Loucy (cell line): Measurements from ENCODE around the gene AFF1.
"Not testable (repeated sequence)": the region's sequence is repeated elsewhere in the genome, so short reads cannot be mapped to it uniquely, and the experiment has no call there.

ENCODE experiments used
- EZH2phosphoT487 ChIP-seq: fragments of 200-600 bp; IDR thresholded peaks from 2 replicates; pipeline ENCODE4 v1.6.1; 2018; ENCODE audit warnings: antibody characterized with exemption, mild to moderate bottlenecking, moderate library complexity, borderline replicate concordance
- TF ChIP-seq, protein P1 (sequence below): fragments of 200-600 bp; sonication (generic); conservative IDR thresholded peaks from 2 replicates; pipeline ENCODE4 v1.5.1; 2014; ENCODE audit warnings: mild to moderate bottlenecking, antibody characterized with exemption, low read length

DNA sequence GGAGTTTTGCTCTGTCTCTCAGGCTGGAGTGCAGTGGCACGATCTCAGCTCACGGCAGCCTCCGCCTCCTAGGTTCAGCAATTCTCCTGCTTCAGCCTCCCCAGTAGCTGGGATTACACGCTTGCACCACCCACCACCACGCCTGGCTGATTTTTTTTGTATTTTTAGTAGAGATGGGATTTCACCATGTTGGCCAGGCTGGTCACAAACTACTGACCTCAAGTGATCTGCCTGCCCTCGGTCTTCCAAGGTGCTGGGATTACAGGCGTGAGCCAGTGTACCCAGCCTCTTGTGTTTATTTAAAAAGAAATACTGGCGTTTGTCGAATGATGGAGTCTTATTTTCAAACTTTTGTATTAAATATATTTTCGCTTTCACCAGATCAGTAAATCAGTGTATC is 137.7 kb downstream of the AFF1 start:
- TF ChIP-seq, protein P1, sequence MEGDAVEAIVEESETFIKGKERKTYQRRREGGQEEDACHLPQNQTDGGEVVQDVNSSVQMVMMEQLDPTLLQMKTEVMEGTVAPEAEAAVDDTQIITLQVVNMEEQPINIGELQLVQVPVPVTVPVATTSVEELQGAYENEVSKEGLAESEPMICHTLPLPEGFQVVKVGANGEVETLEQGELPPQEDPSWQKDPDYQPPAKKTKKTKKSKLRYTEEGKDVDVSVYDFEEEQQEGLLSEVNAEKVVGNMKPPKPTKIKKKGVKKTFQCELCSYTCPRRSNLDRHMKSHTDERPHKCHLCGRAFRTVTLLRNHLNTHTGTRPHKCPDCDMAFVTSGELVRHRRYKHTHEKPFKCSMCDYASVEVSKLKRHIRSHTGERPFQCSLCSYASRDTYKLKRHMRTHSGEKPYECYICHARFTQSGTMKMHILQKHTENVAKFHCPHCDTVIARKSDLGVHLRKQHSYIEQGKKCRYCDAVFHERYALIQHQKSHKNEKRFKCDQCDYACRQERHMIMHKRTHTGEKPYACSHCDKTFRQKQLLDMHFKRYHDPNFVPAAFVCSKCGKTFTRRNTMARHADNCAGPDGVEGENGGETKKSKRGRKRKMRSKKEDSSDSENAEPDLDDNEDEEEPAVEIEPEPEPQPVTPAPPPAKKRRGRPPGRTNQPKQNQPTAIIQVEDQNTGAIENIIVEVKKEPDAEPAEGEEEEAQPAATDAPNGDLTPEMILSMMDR, result not testable (repeated sequence)
- TF ChIP-seq EZH2phosphoT487, result not testable (repeated sequence)
